Measurements from ENCODE around the gene BHMT. TPM values are rescaled to one million over a fixed set of nuclear protein-coding genes. Genes with fewer than 3 reads are reported as not detected.
"Not testable (repeated sequence)": the region's sequence is repeated elsewhere in the genome, so short reads cannot be mapped to it uniquely, and the experiment has no call there.

The BHMT gene
- total RNA-seq, 4 donors from 2014 or later, result 2.4 to 5.9 (median 4.1) TPM

- no peak overlapping the region for H3K27ac ChIP-seq
- 64 to 78% methylated on average over 2 of the region's 2 CpGs for WGBS, 2 donors
- no peak for TF ChIP-seq CTCF (IDR thresholded peaks at IDR 0.05)
- TF ChIP-seq EP300 (IDR thresholded peaks at IDR 0.05), result no peak
- TF ChIP-seq POLR2A (IDR thresholded peaks at IDR 0.05), result no peak
Observed at GRCh38 chr5:79157305-79157704, 45.7 kb downstream of the BHMT start.

GRCh38 chr5:79161647-79162046 lies 50.0 kb downstream of the BHMT start:
- H3K4me1 ChIP-seq; H3K9me3 ChIP-seq; H3K27me3 ChIP-seq; DNase-seq (ENCODE audit: low spot score in 2 of 2); H3K4me3 ChIP-seq; H3K36me3 ChIP-seq; H3K27ac ChIP-seq: not testable (repeated sequence)
- WGBS, 2 donors, result 90% methylated on average over 7 of the region's 7 CpGs

More at GRCh38 chr5:79157305-79157704, 45.7 kb downstream of the BHMT start:
- Histone ChIP-seq H3K36me3 (no peaks in the 10 kb centered on the region), H3K4me3 (no peak overlapping the region), H3K9me3 (no peaks in the 10 kb centered on the region), H3K27me3 (no peaks in the 10 kb centered on the region), H3K4me1 (no peaks in the 10 kb centered on the region)
- DNase-seq (ENCODE audit: low spot score in 2 of 2), result no peak

GRCh38 chr5:79168031-79168430 lies 56.4 kb downstream of the BHMT start:
- no peak overlapping the region for H3K4me3 ChIP-seq
- no peaks in the 10 kb centered on the region for H3K4me1 ChIP-seq
- no peaks in the 10 kb centered on the region for H3K9me3 ChIP-seq
- TF ChIP-seq EP300 (IDR thresholded peaks at IDR 0.05) (no peak), POLR2A (IDR thresholded peaks at IDR 0.05) (no peak), CTCF (IDR thresholded peaks at IDR 0.05) (no peak)
- no peak overlapping the region for H3K27ac ChIP-seq
- no peaks in the 10 kb centered on the region for H3K36me3 ChIP-seq
- H3K27me3 ChIP-seq, result no peaks in the 10 kb centered on the region
- DNase-seq (ENCODE audit: low spot score in 2 of 2), result no peak

- H3K9me3 ChIP-seq, result no peaks in the 10 kb centered on the region
- H3K4me1 ChIP-seq, result no peaks in the 10 kb centered on the region
- no peaks in the 10 kb centered on the region for H3K27me3 ChIP-seq
- H3K27ac ChIP-seq, result no peak overlapping the region
- no peaks in the 10 kb centered on the region for H3K36me3 ChIP-seq
- TF ChIP-seq POLR2A (IDR thresholded peaks at IDR 0.05), result no peak
- TF ChIP-seq CTCF (IDR thresholded peaks at IDR 0.05), result no peak
- no peak for TF ChIP-seq EP300 (IDR thresholded peaks at IDR 0.05)
- no peak for DNase-seq (ENCODE audit: low spot score in 2 of 2)
- no peak overlapping the region for H3K4me3 ChIP-seq
Observed at GRCh38 chr5:79170661-79171060, 59.1 kb downstream of the BHMT start.

- no peaks in the 10 kb centered on the region for H3K4me1 ChIP-seq
- H3K27ac ChIP-seq, result no peak overlapping the region
- H3K36me3 ChIP-seq, result no peaks in the 10 kb centered on the region
- TF ChIP-seq POLR2A (IDR thresholded peaks at IDR 0.05) (no peak), CTCF (IDR thresholded peaks at IDR 0.05) (no peak), EP300 (IDR thresholded peaks at IDR 0.05) (no peak)
- no peaks in the 10 kb centered on the region for H3K9me3 ChIP-seq
- H3K27me3 ChIP-seq, result no peaks in the 10 kb centered on the region
- 77 to 80% methylated on average over 6 of the region's 6 CpGs for WGBS, 2 donors
- DNase-seq (ENCODE audit: low spot score in 2 of 2), result no peak
- no peak overlapping the region for H3K4me3 ChIP-seq
Observed at GRCh38 chr5:79171635-79172245, 60.1 kb downstream of the BHMT start.

- no peaks in the 10 kb centered on the region for H3K4me1 ChIP-seq
- no peak overlapping the region for H3K27ac ChIP-seq
- no peaks in the 10 kb centered on the region for H3K36me3 ChIP-seq
- no peak for DNase-seq (ENCODE audit: low spot score in 2 of 2)
- H3K9me3 ChIP-seq, result no peaks in the 10 kb centered on the region
- WGBS, 2 donors, result 71 to 90% methylated on average over 1 of the region's 1 CpG
- TF ChIP-seq CTCF (IDR thresholded peaks at IDR 0.05), result no peak
- no peak for TF ChIP-seq EP300 (IDR thresholded peaks at IDR 0.05)
- no peak for TF ChIP-seq POLR2A (IDR thresholded peaks at IDR 0.05)
- H3K4me3 ChIP-seq, result no peak overlapping the region
- H3K27me3 ChIP-seq, result no peaks in the 10 kb centered on the region
Observed at GRCh38 chr5:79172269-79172668, 60.7 kb downstream of the BHMT start.

All from tibial nerve (tissue), 4 donors.